C4-2B (cell line): ENCODE data around the gene DCXR.

Experiments used
- H3K27ac ChIP-seq: fragments of 450-650 bp; 2 replicates; pipeline ENCODE4 v1.5.1; 2017
- ZFX ChIP-seq: fragments of 450-650 bp; IDR thresholded peaks from 2 replicates; pipeline ENCODE4 v1.6.1; 2017
- TF ChIP-seq, protein P1 (sequence below): fragments of 450-650 bp; conservative IDR thresholded peaks from 2 replicates; pipeline ENCODE4 v1.5.1; 2017; ENCODE audit warnings: mild to moderate bottlenecking

DCXR gene

DNA sequence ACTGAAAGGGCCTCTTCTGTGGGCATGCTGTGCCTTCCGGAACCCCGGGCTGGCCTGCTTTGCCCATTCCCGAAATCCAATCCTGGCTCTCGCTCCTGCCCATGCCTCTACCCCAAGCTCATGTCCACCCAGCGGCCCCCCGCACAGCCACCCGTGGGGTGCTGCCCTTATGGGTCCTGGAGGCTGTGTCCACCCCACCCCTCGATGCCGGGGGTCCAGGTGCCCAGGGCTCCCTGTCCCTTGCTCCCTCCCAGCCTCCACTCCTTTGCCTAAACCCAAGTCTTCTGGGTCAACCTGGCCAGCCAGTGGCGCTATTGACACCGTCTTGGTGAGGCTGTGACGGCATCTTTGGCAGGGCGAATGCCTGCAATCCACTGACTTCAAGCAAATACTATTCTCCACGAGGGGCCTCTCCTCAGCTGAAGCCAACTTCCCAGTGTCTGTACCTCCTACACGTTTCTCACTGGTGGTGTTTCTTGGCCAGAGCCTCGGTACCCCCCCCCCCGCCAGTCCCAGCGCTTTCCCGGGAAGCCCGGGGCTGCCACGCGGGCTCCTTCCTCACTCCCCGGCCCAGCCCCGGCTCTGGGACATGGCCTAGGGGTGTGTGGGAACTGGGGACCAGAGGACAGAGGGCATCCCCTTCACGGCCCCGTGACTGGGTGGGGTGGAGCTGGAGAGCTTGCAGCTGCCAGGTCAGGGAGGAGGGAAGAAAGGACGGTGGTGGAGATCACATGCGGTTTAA is 40.3 kb upstream of the DCXR start:
- no peak for TF ChIP-seq ZFX
- TF ChIP-seq, protein P1, sequence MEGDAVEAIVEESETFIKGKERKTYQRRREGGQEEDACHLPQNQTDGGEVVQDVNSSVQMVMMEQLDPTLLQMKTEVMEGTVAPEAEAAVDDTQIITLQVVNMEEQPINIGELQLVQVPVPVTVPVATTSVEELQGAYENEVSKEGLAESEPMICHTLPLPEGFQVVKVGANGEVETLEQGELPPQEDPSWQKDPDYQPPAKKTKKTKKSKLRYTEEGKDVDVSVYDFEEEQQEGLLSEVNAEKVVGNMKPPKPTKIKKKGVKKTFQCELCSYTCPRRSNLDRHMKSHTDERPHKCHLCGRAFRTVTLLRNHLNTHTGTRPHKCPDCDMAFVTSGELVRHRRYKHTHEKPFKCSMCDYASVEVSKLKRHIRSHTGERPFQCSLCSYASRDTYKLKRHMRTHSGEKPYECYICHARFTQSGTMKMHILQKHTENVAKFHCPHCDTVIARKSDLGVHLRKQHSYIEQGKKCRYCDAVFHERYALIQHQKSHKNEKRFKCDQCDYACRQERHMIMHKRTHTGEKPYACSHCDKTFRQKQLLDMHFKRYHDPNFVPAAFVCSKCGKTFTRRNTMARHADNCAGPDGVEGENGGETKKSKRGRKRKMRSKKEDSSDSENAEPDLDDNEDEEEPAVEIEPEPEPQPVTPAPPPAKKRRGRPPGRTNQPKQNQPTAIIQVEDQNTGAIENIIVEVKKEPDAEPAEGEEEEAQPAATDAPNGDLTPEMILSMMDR: no peak
- no peak overlapping the region for H3K27ac ChIP-seq

GRCh38 chr17:82076785-82077591 is 39.5 kb upstream of the DCXR start:
- TF ChIP-seq ZFX: no peak
- TF ChIP-seq, protein P1: no peak
- no peak overlapping the region for H3K27ac ChIP-seq

DNA sequence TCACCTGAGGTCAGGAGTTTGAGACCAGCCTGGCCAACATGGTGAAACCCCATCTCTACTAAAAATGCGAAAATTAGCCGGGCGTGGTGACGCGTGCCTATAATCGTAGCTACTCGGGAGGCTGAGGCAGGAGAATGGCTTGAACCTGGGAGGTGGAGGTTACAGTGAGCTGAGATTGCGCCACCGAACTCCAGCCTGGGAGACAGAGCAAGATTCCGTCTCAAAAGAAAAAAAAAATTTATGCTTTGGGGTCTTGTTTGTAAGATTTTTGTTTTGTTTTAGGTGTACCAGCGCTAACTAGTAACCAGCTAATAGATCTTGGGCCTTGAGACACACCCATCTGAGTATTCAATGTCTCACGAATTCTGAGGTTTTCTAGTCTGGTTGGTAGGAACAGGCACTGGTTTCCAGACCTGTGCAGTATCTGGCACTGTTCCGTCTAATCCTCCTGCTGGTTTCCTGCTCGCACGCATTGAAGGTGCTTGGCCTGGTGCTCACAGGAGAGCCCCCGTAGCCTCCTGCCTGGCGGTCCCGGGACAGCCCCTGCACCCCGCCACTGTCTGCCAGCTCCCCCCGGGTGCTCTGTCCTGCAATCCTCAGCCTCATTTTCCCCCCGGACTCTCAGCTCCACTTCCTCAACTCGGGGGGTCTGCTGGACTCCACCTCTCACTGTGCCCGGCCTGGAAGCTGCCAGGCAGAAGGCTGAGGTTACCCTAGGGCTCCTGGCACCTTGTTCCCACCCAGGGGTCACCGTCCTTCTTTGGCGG is 38.7 kb upstream of the DCXR start:
- H3K27ac ChIP-seq: peak overlapping the region; percentile 3; the same call in 1 of the 2 replicates
- TF ChIP-seq, protein P1: no peak

DNA sequence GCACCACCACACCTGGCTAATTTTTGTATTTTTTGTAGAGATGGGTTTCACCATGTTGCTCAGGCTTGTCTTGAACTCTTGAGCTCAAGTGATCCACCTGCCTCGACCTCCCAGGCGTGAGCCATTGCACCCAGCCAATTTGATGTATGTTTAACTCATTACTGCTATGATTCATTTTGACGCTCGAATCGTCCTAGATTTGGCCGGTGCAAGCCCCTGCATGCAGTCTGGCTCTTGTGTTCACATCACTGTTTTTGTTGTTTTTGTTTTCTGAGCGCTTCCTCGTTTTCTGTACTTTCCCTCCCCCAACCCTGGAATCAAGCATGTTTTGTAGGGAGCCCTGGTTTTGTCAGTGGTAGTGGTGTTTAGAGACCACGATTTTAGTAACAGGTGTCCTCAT is 35.9 kb upstream of the DCXR start:
- TF ChIP-seq, protein P1: no peak
- TF ChIP-seq ZFX: no peak
- peak overlapping the region; percentile 2; the same call in 1 of the 2 replicates for H3K27ac ChIP-seq

- H3K27ac ChIP-seq: peak overlapping the region; percentile 2; the same call in 1 of the 2 replicates
- TF ChIP-seq ZFX: no peak
- TF ChIP-seq, protein P1: no peak
Observed at GRCh38 chr17:82072827-82073226, 35.3 kb upstream of the DCXR start.

DNA sequence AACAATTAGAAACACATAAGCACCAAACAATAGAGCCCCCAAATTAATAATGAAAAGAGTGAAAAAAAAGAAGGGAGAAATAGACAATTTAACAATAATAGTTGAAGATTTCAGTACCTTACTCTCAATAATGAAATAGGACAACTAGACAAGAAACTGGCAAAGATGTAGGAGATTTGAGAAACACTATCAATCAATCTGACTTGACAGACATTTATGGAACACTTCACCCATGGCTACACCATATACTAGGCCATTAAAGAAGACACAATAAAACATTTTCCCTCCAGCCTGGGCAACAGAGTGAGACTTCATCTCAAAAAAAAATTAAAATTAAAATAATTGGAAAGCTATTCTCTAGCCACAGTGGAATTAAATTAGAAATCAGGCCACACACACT is 33.1 kb upstream of the DCXR start:
- H3K27ac ChIP-seq: no peak overlapping the region
- no peak for TF ChIP-seq ZFX
- TF ChIP-seq, protein P1: no peak
